Body of pancreas (tissue), 4 donors: ENCODE results near the gene SSB.

Experiments
- POLR2A ChIP-seq, 3 donors: fragments of 450-650 bp; IDR thresholded peaks; one replicate each; pipeline ENCODE4 v1.6.1; 2016; ENCODE audit warnings: antibody characterized with exemption in 3 of 3, mild to moderate bottlenecking in 2 of 3
- TF ChIP-seq, protein P1 (sequence below), 7 experiments: fragments of 450-650 bp in 4 of 7; fragments of 200-600 bp in 3 of 7; sonication (generic) in 3 of 7; IDR thresholded peaks; one replicate each; pipeline ENCODE4 v1.5.1; 2016 to 2019; ENCODE audit warnings: antibody characterized with exemption in 7 of 7

GRCh38 chr2:169797601-169798000 lies 1.1 kb upstream of the SSB start:
- TF ChIP-seq POLR2A (IDR thresholded peaks at IDR 0.05): no peak
- TF ChIP-seq, protein P1, sequence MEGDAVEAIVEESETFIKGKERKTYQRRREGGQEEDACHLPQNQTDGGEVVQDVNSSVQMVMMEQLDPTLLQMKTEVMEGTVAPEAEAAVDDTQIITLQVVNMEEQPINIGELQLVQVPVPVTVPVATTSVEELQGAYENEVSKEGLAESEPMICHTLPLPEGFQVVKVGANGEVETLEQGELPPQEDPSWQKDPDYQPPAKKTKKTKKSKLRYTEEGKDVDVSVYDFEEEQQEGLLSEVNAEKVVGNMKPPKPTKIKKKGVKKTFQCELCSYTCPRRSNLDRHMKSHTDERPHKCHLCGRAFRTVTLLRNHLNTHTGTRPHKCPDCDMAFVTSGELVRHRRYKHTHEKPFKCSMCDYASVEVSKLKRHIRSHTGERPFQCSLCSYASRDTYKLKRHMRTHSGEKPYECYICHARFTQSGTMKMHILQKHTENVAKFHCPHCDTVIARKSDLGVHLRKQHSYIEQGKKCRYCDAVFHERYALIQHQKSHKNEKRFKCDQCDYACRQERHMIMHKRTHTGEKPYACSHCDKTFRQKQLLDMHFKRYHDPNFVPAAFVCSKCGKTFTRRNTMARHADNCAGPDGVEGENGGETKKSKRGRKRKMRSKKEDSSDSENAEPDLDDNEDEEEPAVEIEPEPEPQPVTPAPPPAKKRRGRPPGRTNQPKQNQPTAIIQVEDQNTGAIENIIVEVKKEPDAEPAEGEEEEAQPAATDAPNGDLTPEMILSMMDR (IDR thresholded peaks at IDR 0.05): no peak
